SK-N-SH treated with all-trans-retinoic acid at 6 μM for 48 hours (cell line): ENCODE results near the gene PRKCG.

Experiments
- ATAC-seq: fragments of 200-7000 bp; cut with Tn5 transposase; 3 replicates; pipeline ENCODE4 v1.9.1; 2020; ENCODE audit warnings: mild to moderate bottlenecking, moderate library complexity
- ARNTL ChIP-seq: fragments of 450-650 bp; formaldehyde crosslinking; IDR thresholded peaks from 2 replicates; pipeline ENCODE4 v1.5.0; 2020; ENCODE audit warnings: low read depth, mild to moderate bottlenecking, moderate library complexity, borderline replicate concordance
- BACH2 ChIP-seq: fragments of 250-450 bp; sonication (Bioruptor Pico); IDR thresholded peaks from 2 replicates; pipeline ENCODE4 v1.9.0; 2021; ENCODE audit warnings: mild to moderate bottlenecking, borderline replicate concordance
- CREB5 ChIP-seq: fragments of 250-450 bp; sonication (Bioruptor Pico); IDR thresholded peaks from 2 replicates; pipeline ENCODE4 v1.5.1; 2020; ENCODE audit warnings: low read depth, mild to moderate bottlenecking, moderate library complexity
- ESRRG ChIP-seq: fragments of 250-450 bp; sonication (Bioruptor Pico); IDR thresholded peaks from 2 replicates; pipeline ENCODE4 v1.6.1; 2021; ENCODE audit warnings: mild to moderate bottlenecking
- GLIS3 ChIP-seq: fragments of 250-450 bp; sonication (Bioruptor Pico); IDR thresholded peaks from 2 replicates; pipeline ENCODE4 v1.5.0; 2020; ENCODE audit warnings: mild to moderate bottlenecking, moderate library complexity
- ISL1 ChIP-seq: fragments of 250-450 bp; sonication (Bioruptor Pico); IDR thresholded peaks from 2 replicates; pipeline ENCODE4 v2.1.2; 2022; ENCODE audit warnings: mild to moderate bottlenecking, moderate library complexity
- OSR1 ChIP-seq: fragments of 250-450 bp; sonication (Bioruptor Pico); IDR thresholded peaks from 2 replicates; pipeline ENCODE4 v1.8.0; 2022; ENCODE audit warnings: moderate library complexity, mild to moderate bottlenecking, inconsistent platforms
- PATZ1 ChIP-seq: fragments of 250-450 bp; sonication (Bioruptor Pico); IDR thresholded peaks from 2 replicates; pipeline ENCODE4 v1.8.0; 2020; ENCODE audit warnings: mild to moderate bottlenecking, moderate library complexity, borderline replicate concordance
- PPARA ChIP-seq: fragments of 250-450 bp; sonication (Bioruptor Pico); IDR thresholded peaks from 2 replicates; pipeline ENCODE4 v1.5.0; 2020; ENCODE audit warnings: mild to moderate bottlenecking, borderline replicate concordance
- RARB ChIP-seq: fragments of 250-450 bp; sonication (Bioruptor Pico); IDR thresholded peaks from 2 replicates; pipeline ENCODE4 v1.8.0; 2021; ENCODE audit warnings: mild to moderate bottlenecking, moderate library complexity
- SNAI2 ChIP-seq: fragments of 250-450 bp; sonication (Bioruptor Pico); IDR thresholded peaks from 2 replicates; pipeline ENCODE4 v1.5.0; 2020; ENCODE audit warnings: mild to moderate bottlenecking, moderate library complexity
- TCF4 ChIP-seq: fragments of 250-450 bp; sonication (Bioruptor Pico); IDR thresholded peaks from 2 replicates; pipeline ENCODE4 v1.8.0; 2021; ENCODE audit warnings: mild to moderate bottlenecking, moderate library complexity, borderline replicate concordance
- TSHZ2 ChIP-seq: fragments of 250-450 bp; sonication (Bioruptor Pico); IDR thresholded peaks from 2 replicates; pipeline ENCODE4 v1.5.0; 2020; ENCODE audit warnings: mild to moderate bottlenecking, moderate library complexity
- ZC3H10 ChIP-seq: fragments of 250-450 bp; sonication (Bioruptor Pico); IDR thresholded peaks from 2 replicates; pipeline ENCODE4 v1.5.1; 2021; ENCODE audit warnings: mild to moderate bottlenecking, moderate library complexity
- ZFP30 ChIP-seq: fragments of 450-650 bp; formaldehyde crosslinking; IDR thresholded peaks from 2 replicates; pipeline ENCODE4 v1.5.0; 2022; ENCODE audit warnings: mild to moderate bottlenecking, moderate library complexity
- ZNF565 ChIP-seq: fragments of 450-650 bp; formaldehyde crosslinking; conservative IDR thresholded peaks from 2 replicates; pipeline ENCODE4 v1.5.0; 2020; ENCODE audit warnings: low read depth, mild to moderate bottlenecking, moderate library complexity
- ZNF8 ChIP-seq: fragments of 450-650 bp; formaldehyde crosslinking; IDR thresholded peaks from 2 replicates; pipeline ENCODE4 v1.5.0; 2020; ENCODE audit warnings: mild to moderate bottlenecking, moderate library complexity
- TF ChIP-seq, protein P1 (sequence below): fragments of 250-450 bp; sonication (Bioruptor Pico); IDR thresholded peaks from 2 replicates; pipeline ENCODE4 v1.8.0; 2021; ENCODE audit warnings: low read depth, mild to moderate bottlenecking, moderate library complexity, borderline replicate concordance
- TF ChIP-seq, protein P2 (sequence below): fragments of 250-450 bp; sonication (Bioruptor Pico); IDR thresholded peaks from 2 replicates; pipeline ENCODE4 v1.5.1; 2021; ENCODE audit warnings: mild to moderate bottlenecking, moderate library complexity

Gene PRKCG

DNA sequence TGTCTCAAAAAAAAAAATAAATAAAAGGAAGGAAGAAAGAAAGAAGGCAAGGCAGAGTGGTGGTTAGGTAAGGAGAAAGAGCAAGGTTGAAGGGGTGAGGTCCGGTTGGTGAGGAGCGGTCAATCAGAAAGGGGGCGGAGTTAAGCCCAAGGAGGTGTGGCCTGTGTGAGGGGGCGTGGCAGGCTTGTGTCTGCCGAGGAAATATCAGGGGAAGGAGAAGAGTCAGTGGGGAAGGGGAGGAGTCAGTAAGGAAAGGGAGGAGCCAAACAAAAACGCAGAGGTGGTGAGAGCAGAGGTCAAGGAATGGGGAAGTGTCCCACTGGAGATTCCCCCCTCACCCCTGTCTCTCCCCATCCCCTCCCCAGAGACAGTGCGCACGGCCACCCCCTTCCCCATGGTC lies 33.0 kb downstream of the PRKCG start:
- peak; percentile 47; the same call in 1 of the 3 replicates for ATAC-seq
- TF ChIP-seq, protein P1, sequence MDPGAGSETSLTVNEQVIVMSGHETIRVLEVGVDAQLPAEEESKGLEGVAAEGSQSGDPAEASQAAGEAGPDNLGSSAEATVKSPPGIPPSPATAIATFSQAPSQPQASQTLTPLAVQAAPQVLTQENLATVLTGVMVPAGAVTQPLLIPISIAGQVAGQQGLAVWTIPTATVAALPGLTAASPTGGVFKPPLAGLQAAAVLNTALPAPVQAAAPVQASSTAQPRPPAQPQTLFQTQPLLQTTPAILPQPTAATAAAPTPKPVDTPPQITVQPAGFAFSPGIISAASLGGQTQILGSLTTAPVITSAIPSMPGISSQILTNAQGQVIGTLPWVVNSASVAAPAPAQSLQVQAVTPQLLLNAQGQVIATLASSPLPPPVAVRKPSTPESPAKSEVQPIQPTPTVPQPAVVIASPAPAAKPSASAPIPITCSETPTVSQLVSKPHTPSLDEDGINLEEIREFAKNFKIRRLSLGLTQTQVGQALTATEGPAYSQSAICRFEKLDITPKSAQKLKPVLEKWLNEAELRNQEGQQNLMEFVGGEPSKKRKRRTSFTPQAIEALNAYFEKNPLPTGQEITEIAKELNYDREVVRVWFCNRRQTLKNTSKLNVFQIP = no peak
- TF ChIP-seq BACH2 (CRISPR knock-in tag) = no peak
- TF ChIP-seq ISL1 (CRISPR knock-in tag) = no peak
- no peak for TF ChIP-seq GLIS3
- TF ChIP-seq TSHZ2 (CRISPR knock-in tag) = no peak
- TF ChIP-seq ZNF8 (CRISPR knock-in tag) = no peak

GRCh38 chr19:53916004-53916403 lies 34.0 kb downstream of the PRKCG start:
- TF ChIP-seq ZNF565 (CRISPR knock-in tag) = no peak
- no peak for ATAC-seq

DNA sequence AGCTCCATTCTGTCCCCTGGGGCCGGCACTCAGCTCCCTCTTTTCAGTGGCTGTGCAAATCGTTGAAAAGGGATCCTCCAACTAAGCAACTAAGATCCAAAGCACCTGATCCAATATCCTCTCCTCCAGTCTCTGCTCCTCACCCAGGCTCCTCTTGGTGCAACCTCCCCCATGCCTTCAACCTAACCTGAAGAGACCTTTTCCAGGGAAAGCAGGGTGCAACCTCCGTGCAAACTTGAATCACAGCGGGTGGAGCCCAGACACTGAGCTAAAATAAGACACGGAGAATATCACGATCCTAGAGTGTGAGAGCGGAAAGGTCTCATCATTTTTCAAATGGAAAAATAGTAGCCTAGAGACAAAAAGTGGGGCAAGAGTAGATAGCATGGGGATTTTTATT lies 35.4 kb downstream of the PRKCG start:
- TF ChIP-seq PATZ1 (no peak), GLIS3 (no peak), RARB (CRISPR knock-in tag) (no peak), ISL1 (CRISPR knock-in tag) (no peak), BACH2 (CRISPR knock-in tag) (no peak), SNAI2 (CRISPR knock-in tag) (no peak), ZNF8 (CRISPR knock-in tag) (no peak), ESRRG (no peak), PPARA (CRISPR knock-in tag) (no peak), CREB5 (CRISPR knock-in tag) (no peak), ZFP30 (no peak), TCF4 (no peak), ARNTL (CRISPR knock-in tag) (no peak), ZC3H10 (CRISPR knock-in tag) (no peak), OSR1 (CRISPR knock-in tag) (no peak)
- TF ChIP-seq, protein P2, sequence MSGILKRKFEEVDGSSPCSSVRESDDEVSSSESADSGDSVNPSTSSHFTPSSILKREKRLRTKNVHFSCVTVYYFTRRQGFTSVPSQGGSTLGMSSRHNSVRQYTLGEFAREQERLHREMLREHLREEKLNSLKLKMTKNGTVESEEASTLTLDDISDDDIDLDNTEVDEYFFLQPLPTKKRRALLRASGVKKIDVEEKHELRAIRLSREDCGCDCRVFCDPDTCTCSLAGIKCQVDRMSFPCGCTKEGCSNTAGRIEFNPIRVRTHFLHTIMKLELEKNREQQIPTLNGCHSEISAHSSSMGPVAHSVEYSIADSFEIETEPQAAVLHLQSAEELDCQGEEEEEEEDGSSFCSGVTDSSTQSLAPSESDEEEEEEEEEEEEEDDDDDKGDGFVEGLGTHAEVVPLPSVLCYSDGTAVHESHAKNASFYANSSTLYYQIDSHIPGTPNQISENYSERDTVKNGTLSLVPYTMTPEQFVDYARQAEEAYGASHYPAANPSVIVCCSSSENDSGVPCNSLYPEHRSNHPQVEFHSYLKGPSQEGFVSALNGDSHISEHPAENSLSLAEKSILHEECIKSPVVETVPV (CRISPR knock-in tag) = no peak
- TF ChIP-seq, protein P1 = no peak
- TF ChIP-seq, all 23 proteins: peak for 0
- no peak for ATAC-seq
